Lower leg skin (tissue), 4 donors: ENCODE data around the gene MUC20. TPM values are rescaled to one million over a fixed set of nuclear protein-coding genes. Genes with fewer than 3 reads are reported as not detected.

Source experiments
- DNase-seq, 2 donors: peaks; one replicate each; pipeline ENCODE4 v3.0.0-alpha.2; 2019; ENCODE audit warnings: low spot score in 2 of 2
- H3K4me3 ChIP-seq: fragments of 200-600 bp; sonication (generic); 2 replicates; pipeline ENCODE4 v1.5.1; 2017; ENCODE audit warnings: mild to moderate bottlenecking, low read depth; ENCODE audit not compliant: poor library complexity, severe bottlenecking
- POLR2A ChIP-seq, 2 donors: fragments of 450-650 bp; IDR thresholded peaks; one replicate each; pipeline ENCODE4 v1.6.1; 2016 to 2017; ENCODE audit warnings: antibody characterized with exemption in 2 of 2, mild to moderate bottlenecking in 1 of 2, moderate library complexity in 1 of 2
- WGBS, 2 donors: methylation state at CpG; one replicate each; pipeline ENCODE4 v1.1.5; 2018; 5-methylcytosine and 5-hydroxymethylcytosine counted together
- intact Hi-C: fragments of 100-400 bp; cut with DNase I; formaldehyde crosslinking; loops from one replicate; pipeline ENCODE4 v1.15.0; 2023; ENCODE audit warnings: low total_unique reads
- total RNA-seq, 4 donors: library from RNA; depleted of rRNA; stranded (reverse); fragments of >200 nt; gene quantifications; one replicate each; pipeline ENCODE4 v1.1.0, GENCODE V29; 2016
- TF ChIP-seq, protein P1 (sequence below), 3 donors: fragments of 450-650 bp; IDR thresholded peaks; one replicate each; pipeline ENCODE4 v1.5.1; 2016; ENCODE audit warnings: antibody characterized with exemption in 3 of 3, mild to moderate bottlenecking in 3 of 3, moderate library complexity in 2 of 3

MUC20 gene
- total RNA-seq, 4 donors from 2014 or later = 1.0 to 15.1 (median 5.5) TPM

DNA sequence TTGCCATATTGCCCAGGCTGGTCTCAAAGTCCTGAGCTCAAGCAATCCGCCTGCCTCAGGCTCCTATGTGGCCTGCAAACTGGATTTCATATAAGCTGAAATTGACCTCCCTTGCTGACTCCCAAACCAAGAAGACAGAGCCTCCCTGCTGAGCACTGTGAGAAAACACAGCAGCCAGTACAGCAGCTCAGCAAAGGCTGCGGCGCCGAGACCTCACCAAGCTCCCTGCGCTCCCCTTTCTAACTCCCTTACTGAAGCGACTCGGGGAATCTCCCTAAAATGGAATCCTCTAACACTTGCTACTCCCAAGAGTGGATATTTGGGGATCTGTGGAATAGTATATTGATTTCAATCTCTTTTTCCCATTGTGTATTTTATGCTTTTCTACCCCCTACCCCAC is 34.6 kb downstream of the MUC20 start:
- no peak for DNase-seq
- H3K4me3 ChIP-seq = no peak overlapping the region
- TF ChIP-seq, protein P1, sequence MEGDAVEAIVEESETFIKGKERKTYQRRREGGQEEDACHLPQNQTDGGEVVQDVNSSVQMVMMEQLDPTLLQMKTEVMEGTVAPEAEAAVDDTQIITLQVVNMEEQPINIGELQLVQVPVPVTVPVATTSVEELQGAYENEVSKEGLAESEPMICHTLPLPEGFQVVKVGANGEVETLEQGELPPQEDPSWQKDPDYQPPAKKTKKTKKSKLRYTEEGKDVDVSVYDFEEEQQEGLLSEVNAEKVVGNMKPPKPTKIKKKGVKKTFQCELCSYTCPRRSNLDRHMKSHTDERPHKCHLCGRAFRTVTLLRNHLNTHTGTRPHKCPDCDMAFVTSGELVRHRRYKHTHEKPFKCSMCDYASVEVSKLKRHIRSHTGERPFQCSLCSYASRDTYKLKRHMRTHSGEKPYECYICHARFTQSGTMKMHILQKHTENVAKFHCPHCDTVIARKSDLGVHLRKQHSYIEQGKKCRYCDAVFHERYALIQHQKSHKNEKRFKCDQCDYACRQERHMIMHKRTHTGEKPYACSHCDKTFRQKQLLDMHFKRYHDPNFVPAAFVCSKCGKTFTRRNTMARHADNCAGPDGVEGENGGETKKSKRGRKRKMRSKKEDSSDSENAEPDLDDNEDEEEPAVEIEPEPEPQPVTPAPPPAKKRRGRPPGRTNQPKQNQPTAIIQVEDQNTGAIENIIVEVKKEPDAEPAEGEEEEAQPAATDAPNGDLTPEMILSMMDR (IDR thresholded peaks at IDR 0.05) = no peak
- no peak for TF ChIP-seq POLR2A (IDR thresholded peaks at IDR 0.05)
- intact Hi-C loops = no loop called here
- whole genome bisulfite sequencing, 2 donors = 86 to 97% methylated on average over 7 of the region's 7 CpGs

DNA sequence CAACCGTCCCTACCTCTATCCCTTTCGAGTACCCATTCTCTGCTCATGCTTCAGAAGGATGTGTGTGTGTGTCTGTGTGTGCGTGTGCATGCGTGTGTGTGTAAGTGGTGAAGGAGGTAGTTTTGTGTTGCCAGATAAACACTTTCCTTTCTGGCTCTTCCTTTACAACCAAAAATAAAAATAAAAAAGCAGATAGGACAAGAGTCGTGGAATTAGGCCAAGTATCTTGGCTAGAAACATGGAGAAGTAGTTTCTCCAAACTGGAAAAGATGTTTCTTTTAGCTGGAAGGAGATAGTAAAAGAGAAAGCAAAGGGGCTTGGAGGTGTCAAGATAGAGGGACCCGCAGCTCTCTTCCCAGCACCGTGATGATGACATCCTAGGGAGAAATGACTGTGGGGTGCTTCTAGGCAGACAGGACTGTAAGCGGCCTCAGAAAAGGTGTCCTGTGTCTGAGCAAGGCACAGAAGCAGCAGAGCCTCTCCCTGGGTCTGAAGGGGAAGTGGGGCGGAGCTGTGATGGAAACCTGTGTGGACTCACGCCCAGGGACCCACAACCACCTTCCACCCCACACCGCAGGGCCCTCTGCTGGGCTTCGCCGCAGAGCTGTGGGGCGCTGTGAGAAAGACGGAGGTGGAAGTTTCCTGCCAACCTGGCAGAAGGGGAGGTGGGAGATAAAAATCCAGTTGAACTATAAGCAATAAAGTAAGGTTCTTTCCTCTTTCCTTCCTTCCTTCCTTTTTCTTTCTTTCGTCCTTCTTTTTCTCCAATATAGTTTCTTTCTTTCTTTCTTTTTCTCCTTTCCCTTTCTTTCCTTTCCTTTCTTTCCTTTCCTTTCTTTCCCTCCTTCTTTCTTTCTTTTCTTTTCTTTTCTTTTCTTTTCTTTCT is 35.3 kb downstream of the MUC20 start:
- 79 to 82% methylated on average over 16 of the region's 16 CpGs for WGBS, 2 donors
- TF ChIP-seq, protein P1 (IDR thresholded peaks at IDR 0.05) = no peak
- TF ChIP-seq POLR2A (IDR thresholded peaks at IDR 0.05) = no peak
- no peak overlapping the region for H3K4me3 ChIP-seq
- intact Hi-C loops = no loop called here
- DNase-seq = no peak

DNA sequence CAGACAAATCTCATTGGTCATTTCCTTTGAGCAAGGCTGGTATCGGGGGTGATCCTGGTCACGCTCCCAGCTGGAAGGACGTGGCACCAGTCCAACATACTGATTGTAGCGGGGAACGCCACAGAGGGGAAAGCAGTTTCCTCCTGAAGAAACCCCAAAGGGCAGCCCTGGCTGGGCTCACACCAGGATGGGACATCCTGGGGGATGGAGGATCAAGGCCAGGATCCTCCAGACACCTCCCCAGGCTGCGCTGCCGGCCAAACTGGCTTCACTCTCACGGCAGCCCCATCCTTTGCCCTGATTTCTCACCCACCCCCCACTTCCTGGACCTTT is 36.6 kb downstream of the MUC20 start:
- 24 to 26% methylated on average over 8 of the region's 8 CpGs for WGBS, 2 donors
- H3K4me3 ChIP-seq = no peak overlapping the region
- DNase-seq = no peak
- intact Hi-C loops = no loop called here
- TF ChIP-seq POLR2A (IDR thresholded peaks at IDR 0.05) = no peak
- TF ChIP-seq, protein P1 (IDR thresholded peaks at IDR 0.05) = no peak

DNA sequence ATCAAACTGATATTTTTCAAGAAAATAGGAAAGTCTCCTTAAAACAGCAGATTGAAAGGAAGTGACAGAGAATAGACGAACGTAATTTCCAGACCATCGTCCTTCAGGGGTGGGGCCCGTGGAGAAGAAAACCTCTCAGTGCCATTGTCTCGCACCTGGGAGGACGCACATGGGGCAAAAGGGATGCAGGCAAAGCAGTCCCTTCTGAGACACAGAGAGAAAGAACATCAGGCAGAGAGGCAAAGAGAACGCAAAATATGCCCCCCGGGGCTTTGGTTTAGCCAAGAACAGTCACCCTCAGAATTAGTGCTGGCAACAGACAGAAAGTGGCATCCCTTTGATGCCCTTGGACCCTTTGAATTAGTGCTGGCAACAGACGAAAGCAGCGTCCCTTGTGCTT is 37.0 kb downstream of the MUC20 start:
- 32 to 36% methylated on average over 10 of the region's 10 CpGs for WGBS, 2 donors
- DNase-seq = no peak
- intact Hi-C loops = no loop called here
- H3K4me3 ChIP-seq = no peak overlapping the region
- TF ChIP-seq POLR2A (IDR thresholded peaks at IDR 0.05) = no peak
- TF ChIP-seq, protein P1 (IDR thresholded peaks at IDR 0.05) = no peak

DNA sequence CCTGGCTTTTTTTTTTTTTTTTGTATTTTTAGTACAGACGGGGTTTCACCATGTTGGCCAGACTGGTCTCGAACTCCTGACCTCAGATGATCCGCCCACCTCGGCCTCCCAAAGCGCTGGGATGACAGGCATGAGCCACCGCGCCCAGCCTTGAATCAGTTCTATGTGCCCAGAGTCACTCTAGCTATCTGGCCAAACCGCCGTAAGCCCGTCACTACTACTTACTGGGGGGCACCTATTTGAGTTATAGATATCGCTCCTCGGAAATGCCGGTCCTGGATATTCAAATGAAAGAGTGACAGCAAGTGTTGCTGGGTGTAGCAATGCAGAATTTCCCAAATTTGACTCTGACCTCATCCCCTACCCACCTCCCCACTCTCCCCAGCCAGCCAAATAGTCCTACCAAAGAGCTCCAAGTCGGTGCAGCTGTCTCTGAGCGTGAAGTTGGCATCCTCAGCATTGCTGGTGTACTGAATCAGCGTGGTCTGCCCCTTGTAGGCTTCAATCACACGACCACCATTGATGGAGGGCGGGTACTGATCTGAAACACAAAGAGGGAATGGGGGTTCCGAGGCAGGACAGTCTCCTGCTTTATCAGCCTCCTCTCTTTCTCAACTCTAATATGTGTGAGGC is 38.1 kb downstream of the MUC20 start:
- TF ChIP-seq, protein P1 (IDR thresholded peaks at IDR 0.05) = no peak
- TF ChIP-seq POLR2A (IDR thresholded peaks at IDR 0.05) = no peak
- H3K4me3 ChIP-seq = no peak overlapping the region
- WGBS, 2 donors = 77 to 80% methylated on average over 19 of the region's 19 CpGs
- DNase-seq = no peak
- intact Hi-C loops = no loop called here
